Measurements from ENCODE around the gene RTF1.
A peak's percentile ranks its signal among the peaks of the same experiment; 100 is the strongest.

RTF1 gene

GRCh38 chr15:41507820-41508290 lies 91.0 kb downstream of the RTF1 start:
- no peak for DNase-seq

GRCh38 chr15:41510728-41511127 lies 93.8 kb downstream of the RTF1 start:
- DNase-seq = no peak

DNA sequence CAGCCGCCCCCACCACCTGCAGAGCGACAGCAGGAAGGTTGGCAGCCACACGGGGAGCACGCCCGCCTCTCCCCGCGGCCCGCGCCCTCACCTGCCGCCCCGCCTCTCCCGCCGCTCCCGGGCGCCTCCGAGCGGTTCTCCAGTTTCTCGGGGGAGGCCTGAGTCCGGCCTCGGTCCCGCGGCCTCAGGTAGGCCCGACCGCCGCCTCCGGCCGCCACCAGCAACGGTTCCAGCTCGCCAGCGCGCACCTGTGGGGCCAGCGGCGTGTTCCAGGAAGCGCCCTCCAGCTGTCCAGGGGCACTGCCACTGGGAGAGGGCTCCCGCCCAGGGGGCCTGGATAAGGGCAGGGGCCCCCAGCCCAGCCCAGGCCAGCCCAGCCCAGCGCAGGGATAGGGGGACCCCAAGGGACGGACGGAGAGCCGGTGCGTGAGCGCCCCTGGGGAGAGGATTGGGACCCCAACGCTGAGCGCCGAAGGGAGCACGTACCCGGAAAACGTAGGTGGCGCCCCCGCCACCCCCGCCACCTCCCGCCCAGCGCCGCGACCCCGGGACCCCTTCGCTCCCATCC lies 94.5 kb downstream of the RTF1 start:
- no peak for DNase-seq

DNA sequence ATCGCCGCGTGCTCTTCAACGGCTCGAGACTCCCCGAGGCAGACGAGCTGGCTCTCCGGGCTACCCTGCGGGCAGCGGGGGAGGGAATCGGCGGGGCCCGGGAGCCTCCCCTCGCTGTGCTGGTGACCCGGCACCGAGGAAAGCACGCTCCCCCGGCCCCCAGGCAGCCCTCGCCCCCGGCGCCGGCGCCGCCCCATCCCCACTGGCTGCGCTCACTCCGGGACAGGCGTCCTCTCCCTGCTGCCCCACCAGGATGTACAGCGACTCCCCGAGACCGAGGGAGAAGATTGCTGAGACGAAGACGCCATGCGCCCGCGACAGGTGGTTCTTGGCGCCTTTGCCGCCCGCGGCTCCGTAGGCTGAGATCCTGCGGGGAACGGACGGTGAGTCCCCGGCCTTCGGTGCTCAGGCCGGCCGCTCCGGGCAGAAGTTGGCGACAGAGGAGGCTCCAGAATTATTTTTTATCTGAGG lies 95.0 kb downstream of the RTF1 start:
- peak in 1 of 2 donors; percentile 36 for DNase-seq

GRCh38 chr15:41512512-41512939 lies 95.6 kb downstream of the RTF1 start:
- no peak for DNase-seq

DNA sequence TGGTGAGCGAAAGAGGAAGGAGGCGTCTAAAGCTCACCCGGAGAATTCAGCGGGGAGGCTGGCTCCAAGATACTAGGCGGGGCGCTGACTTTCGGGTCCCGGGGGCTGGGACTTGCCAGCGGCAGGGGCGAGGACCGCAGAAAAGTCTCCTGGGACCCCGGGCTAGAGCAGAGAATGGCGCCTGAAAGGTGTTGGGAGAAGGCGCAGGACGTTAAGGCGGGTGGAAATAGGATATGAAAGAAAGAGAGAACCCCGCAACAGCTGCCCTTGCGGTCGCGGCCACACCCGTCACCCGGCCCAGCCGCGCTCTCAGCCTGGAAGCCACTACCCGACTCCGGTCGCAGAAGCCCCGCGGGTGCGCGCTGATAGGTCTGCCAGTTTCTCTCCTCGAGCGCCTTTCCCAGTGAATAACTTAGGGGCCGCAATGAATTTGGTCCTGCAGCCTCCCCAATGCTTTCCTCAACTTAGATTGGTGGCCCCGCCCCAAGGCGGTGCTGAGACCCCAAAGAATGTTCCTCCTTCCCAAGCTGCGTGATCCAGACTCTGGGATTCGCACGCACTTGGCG lies 96.1 kb downstream of the RTF1 start:
- DNase-seq = peak; percentile 33 to 34

GRCh38 chr15:41513506-41514227 lies 96.8 kb downstream of the RTF1 start, which contains the start of gene LTK:
Gene LTK (minus strand): TSS chr15:41513827. CDS start chr15:41513709, 118 bp downstream.
- peak in 1 of 2 donors; percentile 34 for DNase-seq

- no peak for DNase-seq
Measured at GRCh38 chr15:41517895-41518449, 101.1 kb downstream of the RTF1 start.

GRCh38 chr15:41520636-41521035 lies 103.7 kb downstream of the RTF1 start:
- no peak for DNase-seq

- no peak for DNase-seq
Measured at GRCh38 chr15:41521614-41522013, 104.7 kb downstream of the RTF1 start.

GRCh38 chr15:41523097-41523496 lies 106.2 kb downstream of the RTF1 start:
- no peak for DNase-seq

DNA sequence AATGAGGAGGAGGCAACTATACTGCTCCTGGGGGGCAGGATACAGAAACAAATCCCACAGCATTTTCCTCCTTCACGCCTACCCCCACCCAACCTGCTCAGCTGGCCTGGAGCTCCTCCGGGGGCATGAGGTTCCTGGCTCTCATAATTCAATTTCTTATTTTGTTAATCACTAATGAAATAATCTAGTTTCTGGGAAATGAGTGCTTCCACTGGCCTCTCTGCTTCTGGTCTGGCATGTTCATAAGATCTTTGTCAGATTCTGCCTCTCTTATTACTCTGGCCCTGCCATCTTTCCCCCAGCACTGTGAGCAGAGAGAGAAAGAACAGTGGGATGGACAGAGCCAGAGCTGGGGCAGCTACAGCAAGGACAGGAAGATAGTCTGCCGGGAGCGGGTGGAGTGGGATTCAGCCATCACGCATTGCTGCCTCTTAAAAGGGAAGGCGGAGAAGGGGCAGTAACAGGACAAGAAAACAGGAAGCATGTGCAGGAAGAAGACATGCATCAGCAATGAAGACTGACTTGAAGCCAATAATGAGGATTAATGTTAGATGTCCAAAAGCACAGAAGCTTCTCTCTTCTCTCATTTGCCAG lies 113.6 kb downstream of the RTF1 start:
- no peak for DNase-seq

All from CD4-positive, alpha-beta T cell treated with Interferon alpha-2 for 1 hour (primary cell).